ENCODE results near the gene CARM1.
"Not testable (repeated sequence)": the region's sequence is repeated elsewhere in the genome, so short reads cannot be mapped to it uniquely, and the experiment has no call there.

The CARM1 gene

GRCh38 chr19:10836479-10837330 is 34.6 kb upstream of the CARM1 start:
- DNase-seq (ENCODE audit: low read depth), result peak; percentile 81
- no peak for TF ChIP-seq CTCF (conservative IDR thresholded peaks at IDR 0.05; ENCODE audit: low read length)
- peak overlapping the region; percentile 79 for H3K4me3 ChIP-seq (ENCODE audit: low read length)

- DNase-seq (ENCODE audit: low read depth); H3K4me3 ChIP-seq (ENCODE audit: low read length): not testable (repeated sequence)
Observed at GRCh38 chr19:10837649-10838048, 33.7 kb upstream of the CARM1 start.

GRCh38 chr19:10838377-10838776 is 33.0 kb upstream of the CARM1 start:
- no peak for DNase-seq (ENCODE audit: low read depth)
- no peak for TF ChIP-seq CTCF (conservative IDR thresholded peaks at IDR 0.05; ENCODE audit: low read length)

GRCh38 chr19:10839114-10840050 is 32.0 kb upstream of the CARM1 start:
- no peak for TF ChIP-seq CTCF (conservative IDR thresholded peaks at IDR 0.05; ENCODE audit: low read length)
- no peak overlapping the region for H3K4me3 ChIP-seq (ENCODE audit: low read length)
- no peak for DNase-seq (ENCODE audit: low read depth)

More at GRCh38 chr19:10838377-10838776, 33.0 kb upstream of the CARM1 start:
- H3K4me3 ChIP-seq (ENCODE audit: low read length), result no peak overlapping the region

GRCh38 chr19:10842788-10843187 is 28.6 kb upstream of the CARM1 start:
- no peak overlapping the region for H3K4me3 ChIP-seq (ENCODE audit: low read length)
- TF ChIP-seq CTCF (conservative IDR thresholded peaks at IDR 0.05; ENCODE audit: low read length), result no peak
- DNase-seq (ENCODE audit: low read depth), result no peak

GRCh38 chr19:10846500-10847202 is 24.7 kb upstream of the CARM1 start:
- DNase-seq (ENCODE audit: low read depth), result no peak
- H3K4me3 ChIP-seq (ENCODE audit: low read length), result no peak overlapping the region
- TF ChIP-seq CTCF (conservative IDR thresholded peaks at IDR 0.05; ENCODE audit: low read length), result no peak

GRCh38 chr19:10848230-10848856 is 23.0 kb upstream of the CARM1 start, which contains the start of gene C19orf38:
TSS of gene C19orf38 (plus strand) at chr19:10848415. CDS start at chr19:10848509, 94 bp downstream.
- DNase-seq (ENCODE audit: low read depth), result no peak
- H3K4me3 ChIP-seq (ENCODE audit: low read length), result no peak within 1 kb of the TSS
- TF ChIP-seq CTCF (conservative IDR thresholded peaks at IDR 0.05; ENCODE audit: low read length), result no peak

Data from AG10803 (cell line).